HepG2 (cell line): ENCODE data around the gene PHLDB1. TPM values are rescaled to one million over a fixed set of nuclear protein-coding genes. Genes with fewer than 3 reads are reported as not detected.
A peak's percentile ranks its signal among the peaks of the same experiment; 100 is the strongest.

Experiments
- ATAC-seq: fragments of 200-7000 bp; cut with Tn5 transposase; 3 replicates; pipeline ENCODE4 v1.9.1; 2020; ENCODE audit warnings: mild to moderate bottlenecking, moderate library complexity
- BruUV-seq: library from RNA; stranded (reverse); fragments of 400-500 nt; replicated peaks from 2 replicates; lab custom pipeline; 2021; lab: Mats Ljungman, UMichigan
- CTCF ChIA-PET: fragments of 300-600 bp; formaldehyde crosslinking; extraction: SDS; loops from one replicate; lab custom pipeline; 2021; ENCODE audit warnings: low total read pairs, inconsistent platforms, low intra/inter-chr PET ratio; lab: Yijun Ruan, JAX
- POLR2A ChIA-PET: fragments of 350-600 bp; sonication (Branson Sonifier 250); formaldehyde crosslinking; loops from one replicate; lab custom pipeline; 2020; ENCODE audit warnings: antibody characterized with exemption, inconsistent platforms; lab: Yijun Ruan, JAX
- DNase-seq: peaks from one replicate; pipeline ENCODE4 v3.0.0-alpha.2; 2015; ENCODE audit warnings: low spot score
- FAIRE-seq: peaks from 3 replicates; lab custom pipeline; 2011; peaks lifted over from hg19 to GRCh38; lab: Jason Lieb, UNC
- H2AFZ ChIP-seq: one replicate; pipeline ENCODE4 v1.6.1; 2011; ENCODE audit warnings: low read length, inconsistent platforms
- H3K27ac ChIP-seq: fragments of 300-600 bp; 3 replicates; pipeline ENCODE4 v1.8.0; 2011; ENCODE audit warnings: mixed run types, mild to moderate bottlenecking, mixed read lengths, low read length, inconsistent platforms; ENCODE audit not compliant: insufficient read depth; ENCODE audit errors: extremely low read length
- H3K27me3 ChIP-seq, 2 experiments: fragments of 200-600 bp in 1 of 2; 2 replicates in 1 of 2; 3 replicates in 1 of 2; pipeline versions ENCODE4 v1.6.0 to v1.8.0; 2011; ENCODE audit warnings: low read length in 2 of 2, mild to moderate bottlenecking in 2 of 2, moderate library complexity in 2 of 2, inconsistent platforms in 1 of 2; ENCODE audit not compliant: insufficient read depth in 2 of 2, control insufficient read depth in 1 of 2
- H3K36me3 ChIP-seq, 2 experiments: fragments of 200-600 bp in 1 of 2; replicated peaks in 1 of 2; 2 replicates in 1 of 2; 3 replicates in 1 of 2; pipeline versions ENCODE4 v1.5.1 to v1.8.0; 2011; ENCODE audit warnings: low read length in 2 of 2, inconsistent platforms in 1 of 2; ENCODE audit not compliant: insufficient read depth in 2 of 2, control insufficient read depth in 1 of 2
- H3K4me1 ChIP-seq: 2 replicates; pipeline ENCODE4 v1.5.1; 2012; ENCODE audit warnings: low read length, inconsistent platforms; ENCODE audit not compliant: insufficient read depth
- H3K4me2 ChIP-seq: 2 replicates; pipeline ENCODE4 v1.6.0; 2011; ENCODE audit warnings: low read depth, low read length, inconsistent platforms
- H3K4me3 ChIP-seq, 3 experiments: fragments of 200-600 bp in 1 of 3; sonication (generic), shearing (Covaris generic) in 1 of 3; replicated peaks in 1 of 3; 2 replicates each; pipeline ENCODE4 v1.5.1; 2011 to 2016; ENCODE audit warnings: low read length in 3 of 3, inconsistent platforms in 2 of 3, low read depth in 2 of 3, mild to moderate bottlenecking in 2 of 3, control low read depth in 1 of 3, mixed read lengths in 1 of 3; ENCODE audit not compliant: insufficient read depth in 1 of 3
- H3K79me2 ChIP-seq: one replicate; pipeline ENCODE4 v1.6.1; 2011; ENCODE audit warnings: low read length, inconsistent platforms; ENCODE audit not compliant: insufficient read depth
- H3K9ac ChIP-seq: 2 replicates; pipeline ENCODE4 v1.6.0; 2011; ENCODE audit warnings: mild to moderate bottlenecking, low read depth, low read length, inconsistent platforms; ENCODE audit not compliant: insufficient read depth
- H3K9me3 ChIP-seq: 2 replicates; pipeline ENCODE4 v1.5.1; 2012; ENCODE audit warnings: mild to moderate bottlenecking, low read length
- H4K20me1 ChIP-seq: 2 replicates; pipeline ENCODE4 v1.6.0; 2011; ENCODE audit warnings: inconsistent platforms, mild to moderate bottlenecking, low read length, moderate library complexity; ENCODE audit not compliant: insufficient read depth
- CCDC6 ChIP-seq: sonication (generic); formaldehyde crosslinking; IDR thresholded peaks from 2 replicates; pipeline ENCODE4 v1.8.1; 2022; ENCODE audit warnings: mild to moderate bottlenecking, missing genetic modification reagents, moderate library complexity
- CEBPG ChIP-seq: IDR thresholded peaks from 2 replicates; pipeline ENCODE4 v1.6.1; 2016
- EP300 ChIP-seq, 3 experiments: sonication (generic) in 1 of 3; formaldehyde crosslinking in 1 of 3; IDR thresholded peaks; 2 replicates each; pipeline versions ENCODE4 v1.5.1 to v1.6.1; 2011 to 2020; ENCODE audit warnings: low read depth in 2 of 3, low read length in 2 of 3, borderline replicate concordance in 1 of 3, improper control_type of control experiment in 1 of 3, mild to moderate bottlenecking in 1 of 3, missing genetic modification reagents in 1 of 3, moderate library complexity in 1 of 3
- HNF4G ChIP-seq, 2 experiments: sonication (generic) in 1 of 2; formaldehyde crosslinking in 1 of 2; IDR thresholded peaks; 2 replicates each; pipeline versions ENCODE4 v1.4.0 to v1.6.1; 2011 to 2020; ENCODE audit warnings: borderline replicate concordance in 2 of 2, low read depth in 2 of 2, mild to moderate bottlenecking in 2 of 2, low read length in 1 of 2, missing genetic modification reagents in 1 of 2, moderate library complexity in 1 of 2
- IRF1 ChIP-seq: sonication (generic); formaldehyde crosslinking; IDR thresholded peaks from 2 replicates; pipeline ENCODE4 v1.4.0; 2020; ENCODE audit warnings: low read depth, mild to moderate bottlenecking, missing genetic modification reagents
- MBNL3 ChIP-seq: fragments of 250-450 bp; sonication (Bioruptor Pico); conservative IDR thresholded peaks from 2 replicates; pipeline ENCODE4 v1.8.0; 2022; ENCODE audit warnings: mild to moderate bottlenecking, inconsistent platforms
- SP1 ChIP-seq, 2 experiments: fragments of 450-650 bp in 1 of 2; sonication (generic) in 1 of 2; formaldehyde crosslinking in 1 of 2; IDR thresholded peaks; 2 replicates each; pipeline versions ENCODE4 v1.4.0 to v1.6.1; 2016 to 2020; ENCODE audit warnings: missing genetic modification reagents in 1 of 2
- TBP ChIP-seq: sonication (generic); formaldehyde crosslinking; IDR thresholded peaks from 2 replicates; pipeline ENCODE4 v1.5.0; 2020; ENCODE audit warnings: missing genetic modification reagents
- TCF12 ChIP-seq, 2 experiments: fragments of 450-650 bp in 1 of 2; sonication (generic) in 1 of 2; formaldehyde crosslinking in 1 of 2; IDR thresholded peaks; 2 replicates each; pipeline versions ENCODE4 v1.6.1 to v1.8.0; 2017 to 2022; ENCODE audit warnings: antibody characterized with exemption in 1 of 2, mild to moderate bottlenecking in 1 of 2, missing genetic modification reagents in 1 of 2, moderate library complexity in 1 of 2
- ZNF12 ChIP-seq: sonication (generic); formaldehyde crosslinking; IDR thresholded peaks from 2 replicates; pipeline ENCODE4 v1.5.0; 2020; ENCODE audit warnings: missing genetic modification reagents
- ZNF264 ChIP-seq: sonication (generic); formaldehyde crosslinking; IDR thresholded peaks from 2 replicates; pipeline ENCODE4 v1.4.0; 2020; ENCODE audit warnings: missing genetic modification reagents
- ZNF329 ChIP-seq: sonication (generic); formaldehyde crosslinking; IDR thresholded peaks from 2 replicates; pipeline ENCODE4 v1.9.0; 2021; ENCODE audit warnings: low read depth, mild to moderate bottlenecking, missing genetic modification reagents
- ZNF367 ChIP-seq: sonication (generic); formaldehyde crosslinking; IDR thresholded peaks from 2 replicates; pipeline ENCODE4 v1.4.0; 2020; ENCODE audit warnings: missing genetic modification reagents, borderline replicate concordance
- ZNF619 ChIP-seq: sonication (generic); formaldehyde crosslinking; IDR thresholded peaks from 2 replicates; pipeline ENCODE4 v1.4.0; 2020; ENCODE audit warnings: mild to moderate bottlenecking, missing genetic modification reagents
- ZNF766 ChIP-seq: sonication (generic); formaldehyde crosslinking; IDR thresholded peaks from 2 replicates; pipeline ENCODE4 v1.5.0; 2020; ENCODE audit warnings: missing genetic modification reagents, borderline replicate concordance
- ZNF841 ChIP-seq: sonication (generic); formaldehyde crosslinking; IDR thresholded peaks from 2 replicates; pipeline ENCODE4 v1.8.1; 2023; ENCODE audit warnings: missing genetic modification reagents, borderline replicate concordance
- ZNF878 ChIP-seq: sonication (generic); formaldehyde crosslinking; IDR thresholded peaks from 2 replicates; pipeline ENCODE4 v1.8.1; 2023; ENCODE audit warnings: mild to moderate bottlenecking, missing genetic modification reagents, moderate library complexity
- ZNF879 ChIP-seq: sonication (generic); formaldehyde crosslinking; IDR thresholded peaks from 2 replicates; pipeline ENCODE4 v1.8.1; 2023; ENCODE audit warnings: missing genetic modification reagents
- WGBS: methylation state at CpG from one replicate; pipeline ENCODE4 v1.1.6; 2017; ENCODE audit warnings: low lambda C conversion rate; 5-methylcytosine and 5-hydroxymethylcytosine counted together
- in situ Hi-C: cut with HindIII; loops from 2 replicates; pipeline ENCODE4 v1.10.0; 2017; ENCODE audit warnings: low pct_unique_long_range_greater_than_20kb; ENCODE audit not compliant: extremely low pct_ligation_motif_present
- intact Hi-C: fragments of 100-400 bp; cut with micrococcal nuclease; formaldehyde crosslinking; loops from one replicate; pipeline ENCODE4 v1.10.0; 2022; ENCODE audit not compliant: unreplicated experiment
- polyA plus RNA-seq, 8 experiments: library from polyadenylated mRNA; depleted of rRNA in 3 of 8; stranded (reverse) in 7 of 8; unstranded in 1 of 8; fragments of >200 nt; fragmentation: Illumina TruSeq in 4 of 8; extraction: Trizol in 4 of 8; gene quantifications; 2 replicates each; pipeline versions ENCODE4 v1.2.1 to v1.2.3, GENCODE V29; 2011 to 2016; ENCODE audit warnings: low read depth in 4 of 8, missing spikeins in 1 of 8, mixed read lengths in 1 of 8; ENCODE audit not compliant: insufficient read depth in 1 of 8
- total RNA-seq, 5 experiments: library from RNA; depleted of rRNA; stranded (reverse); fragments of >200 nt; fragmentation: Illumina TruSeq; extraction: Trizol; gene quantifications; 2 replicates each; pipeline ENCODE4 v1.2.3, GENCODE V29; 2016; ENCODE audit warnings: low read depth in 1 of 5
- TF ChIP-seq, protein P1 (sequence below): IDR thresholded peaks from 2 replicates; pipeline ENCODE4 v1.6.1; 2016; ENCODE audit warnings: mild to moderate bottlenecking

Gene PHLDB1
- total and polyA plus RNA-seq, 2 of the 13 experiments (the other 11 are each of a cell fraction or from before 2014, with no cell fraction given) = 13.8 to 14.2 TPM

- TF ChIP-seq, protein P1, sequence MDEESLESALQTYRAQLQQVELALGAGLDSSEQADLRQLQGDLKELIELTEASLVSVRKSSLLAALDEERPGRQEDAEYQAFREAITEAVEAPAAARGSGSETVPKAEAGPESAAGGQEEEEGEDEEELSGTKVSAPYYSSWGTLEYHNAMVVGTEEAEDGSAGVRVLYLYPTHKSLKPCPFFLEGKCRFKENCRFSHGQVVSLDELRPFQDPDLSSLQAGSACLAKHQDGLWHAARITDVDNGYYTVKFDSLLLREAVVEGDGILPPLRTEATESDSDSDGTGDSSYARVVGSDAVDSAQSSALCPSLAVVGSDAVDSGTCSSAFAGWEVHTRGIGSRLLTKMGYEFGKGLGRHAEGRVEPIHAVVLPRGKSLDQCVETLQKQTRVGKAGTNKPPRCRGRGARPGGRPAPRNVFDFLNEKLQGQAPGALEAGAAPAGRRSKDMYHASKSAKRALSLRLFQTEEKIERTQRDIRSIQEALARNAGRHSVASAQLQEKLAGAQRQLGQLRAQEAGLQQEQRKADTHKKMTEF (CRISPR knock-in tag) = no peak
These were observed 1.1 kb upstream of the PHLDB1 start (continued) for GRCh38 chr11:118606157-118606843.

DNA sequence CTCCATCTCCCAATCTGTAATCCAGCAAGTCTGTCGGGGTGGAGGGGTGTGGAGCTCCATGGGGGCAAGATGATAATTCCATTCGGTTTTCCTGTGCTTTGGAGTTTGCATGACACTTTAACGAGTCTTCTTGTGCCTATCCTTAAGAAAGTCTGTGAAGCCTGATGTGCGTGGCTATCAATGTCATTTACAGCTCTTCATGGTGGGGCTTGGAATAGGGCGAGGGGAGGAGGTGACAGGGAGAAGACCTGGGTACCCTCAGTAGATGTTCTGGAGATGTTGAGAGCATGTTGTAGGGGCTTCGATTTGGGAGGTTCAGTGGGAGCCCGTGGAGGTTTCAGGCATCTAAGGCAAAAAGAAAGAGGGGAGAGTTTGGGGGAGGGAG, 579 bp upstream of the PHLDB1 start:
- Histone ChIP-seq H2AFZ (no peak overlapping the region), H4K20me1 (no peaks in the 10 kb centered on the region), H3K79me2 (no peaks in the 10 kb centered on the region), H3K36me3 (peaks cover 0 to 6% of the 10 kb centered on the region in 2 experiments; a peak in 3 of 5 replicates), H3K4me3 (peak overlapping the region in 2 of 3 experiments; percentile 32 to 65; a peak in 4 of 6 replicates), H3K4me1 (peaks cover 39% of the 10 kb centered on the region), H3K9me3 (no peaks in the 10 kb centered on the region), H3K27me3 (peaks cover 0 to 6% of the 10 kb centered on the region in 2 experiments; a peak in 1 of 5 replicates), H3K9ac (no peak overlapping the region), H3K27ac (no peak overlapping the region), H3K4me2 (peak overlapping the region; percentile 91)
- no peak for FAIRE-seq
- intact Hi-C loops (loop anchor here (2.0 to 5.0 kb wide), 2 partner anchors 35 to 52 kb away; partner anchors contain the start of gene ARCN1), in situ Hi-C loops (no loop called here)
- whole genome bisulfite sequencing = 7% methylated on average over 7 of the region's 7 CpGs
- TF ChIP-seq ZNF878 (CRISPR knock-in tag) = no peak
- TF ChIP-seq ZNF367 = no peak
- no peak for TF ChIP-seq HNF4G (IDR thresholded peaks at IDR 0.05; ENCODE audit: borderline replicate concordance, low read depth, low read length)
- no peak for TF ChIP-seq HNF4G (CRISPR knock-in tag; IDR thresholded peaks at IDR 0.05; ENCODE audit: borderline replicate concordance, low read depth)
- TF ChIP-seq CEBPG (CRISPR knock-in tag) = no peak
- TF ChIP-seq ZNF766 (CRISPR knock-in tag) = no peak
- no peak for TF ChIP-seq MBNL3 (CRISPR knock-in tag)
- TF ChIP-seq CCDC6 (CRISPR knock-in tag) = no peak
- no peak for TF ChIP-seq ZNF619
- TF ChIP-seq EP300 (IDR thresholded peaks at IDR 0.05; ENCODE audit: low read depth in 2 of 2, low read length in 2 of 2) = no peak
- TF ChIP-seq EP300 (CRISPR knock-in tag; IDR thresholded peaks at IDR 0.05; ENCODE audit: borderline replicate concordance) = no peak
- no peak for TF ChIP-seq TBP (CRISPR knock-in tag)
- TF ChIP-seq TCF12 (IDR thresholded peaks at IDR 0.05) = no peak
- no peak for TF ChIP-seq TCF12 (CRISPR knock-in tag; IDR thresholded peaks at IDR 0.05)
- TF ChIP-seq ZNF841 (CRISPR knock-in tag) = no peak
- TF ChIP-seq SP1 (IDR thresholded peaks at IDR 0.05) = no peak
- TF ChIP-seq SP1 (CRISPR knock-in tag; IDR thresholded peaks at IDR 0.05) = no peak
- no peak for TF ChIP-seq IRF1 (CRISPR knock-in tag)
- TF ChIP-seq ZNF879 = no peak
- no peak for TF ChIP-seq ZNF329 (CRISPR knock-in tag)
- TF ChIP-seq ZNF12 (CRISPR knock-in tag) = no peak
- no peak for TF ChIP-seq ZNF264 (CRISPR knock-in tag)
- DNase-seq = no peak
- ChIA-PET CTCF (interaction anchor here (2.1 kb wide), 1 partner anchor 53 kb away, joined by 16 read pairs; no protein-coding TSS in a partner anchor), POLR2A (interaction anchor here (0.6 to 6.9 kb wide), 9 partner anchors 9 to 746 kb away, joined by 3 to 83 read pairs (median 3); partner anchors contain the start of gene ARCN1)
- BruUV-seq = no TSS peak
- no peak for ATAC-seq
